Mesangial cell (primary cell): Measurements from ENCODE around the gene CCDC28B. TPM values are rescaled to one million over a fixed set of nuclear protein-coding genes. Genes with fewer than 3 reads are reported as not detected.

Source experiments
- total RNA-seq: library from RNA; depleted of rRNA; stranded (reverse); fragments of >200 nt; gene quantifications from 2 replicates; pipeline ENCODE4 v1.2.3, GENCODE V29; 2015

Gene CCDC28B
- total RNA-seq = 10.1 and 20.3 TPM in 2 replicates

GRCh38 chr1:32200226-32201010 lies at the start of gene CCDC28B:
TSS of gene CCDC28B (plus strand) at chr1:32200595. CDS start at chr1:32201936, 1,341 bp downstream.

GRCh38 chr1:32179443-32180185 lies 20.8 kb upstream of the CCDC28B start, which contains the start of gene TXLNA:
TSS of gene TXLNA (plus strand) at chr1:32179675. CDS start at chr1:32180346, 671 bp downstream.

GRCh38 chr1:32205401-32206370 lies 5.3 kb downstream of the CCDC28B start, which contains the start of gene IQCC:
TSS of gene IQCC (plus strand) at chr1:32205671. CDS start at chr1:32205682, 11 bp downstream.

GRCh38 chr1:32208891-32209328 lies 8.5 kb downstream of the CCDC28B start, which contains the start of gene DCDC2B:
TSS of gene DCDC2B (plus strand) at chr1:32209089. CDS start at chr1:32209094, 5 bp downstream.

GRCh38 chr1:32221980-32222755 lies 21.8 kb downstream of the CCDC28B start, which contains the start of the genes EIF3I and TMEM234:
TSS of gene EIF3I (plus strand) at chr1:32222407. CDS start at chr1:32222442, 35 bp downstream.
TSS of gene TMEM234 (minus strand) at chr1:32222353. CDS start at chr1:32222322, 31 bp downstream.

GRCh38 chr1:32246888-32247273 lies 46.5 kb downstream of the CCDC28B start, which contains the start of gene FAM167B:
TSS of gene FAM167B (plus strand) at chr1:32247222. CDS start at chr1:32247422, 200 bp downstream.

GRCh38 chr1:32250893-32251716 lies 50.7 kb downstream of the CCDC28B start, which contains the start of gene LCK:
TSS of gene LCK (plus strand) at chr1:32251265. CDS start at chr1:32274330, 23,065 bp downstream.

Other genes with a start within 250 kb of the CCDC28B start
- 116 and 124 TPM in 2 replicates for gene KHDRBS1, start 186.7 kb upstream of the CCDC28B start, total RNA-seq
- gene TMEM39B, start 127.7 kb upstream of the CCDC28B start, total RNA-seq = 8.8 and 9.0 TPM in 2 replicates
- 35.7 and 36.3 TPM in 2 replicates for gene KPNA6, start 92.5 kb upstream of the CCDC28B start, total RNA-seq
- 49.0 and 53.6 TPM in 2 replicates for gene TXLNA, start 20.9 kb upstream of the CCDC28B start, total RNA-seq
- gene IQCC, start 5.1 kb downstream of the CCDC28B start, total RNA-seq = 1.0 and 3.6 TPM in 2 replicates
- not detected in 2 replicates for gene DCDC2B, start 8.5 kb downstream of the CCDC28B start, total RNA-seq
- 12.8 and 17.8 TPM in 2 replicates for gene TMEM234, start 21.8 kb downstream of the CCDC28B start, total RNA-seq
- gene EIF3I, start 21.8 kb downstream of the CCDC28B start, total RNA-seq = 242 and 347 TPM in 2 replicates
- 0.33 and 0.63 TPM in 2 replicates for gene FAM167B, start 46.6 kb downstream of the CCDC28B start, total RNA-seq
- 0.25 and 0.33 TPM in 2 replicates for gene LCK, start 50.7 kb downstream of the CCDC28B start, total RNA-seq
- 58.6 and 73.0 TPM in 2 replicates for gene HDAC1, start 91.5 kb downstream of the CCDC28B start, total RNA-seq
- gene MARCKSL1, start 135.6 kb downstream of the CCDC28B start, total RNA-seq = 154 and 160 TPM in 2 replicates
- gene FAM229A, start 161.9 kb downstream of the CCDC28B start, total RNA-seq = 1.3 and 4.2 TPM in 2 replicates
- gene TSSK3, start 161.9 kb downstream of the CCDC28B start, total RNA-seq = 0.16 and 1.3 TPM in 2 replicates
- gene BSDC1, start 193.8 kb downstream of the CCDC28B start, total RNA-seq = 48.7 and 53.0 TPM in 2 replicates